Amniotic epithelial cell (primary cell): Measurements from ENCODE around the gene EDIL3.

Experiments
- DNase-seq: peaks from one replicate; pipeline ENCODE4 v3.0.0-alpha.2; 2010; ENCODE audit warnings: low read depth

Gene EDIL3

GRCh38 chr5:84384604-84385575, at the start of gene EDIL3:
Gene EDIL3 (minus strand): TSS chr5:84384880. CDS start chr5:84384374, 506 bp downstream.
- DNase-seq: peak; percentile 57

- peak; percentile 82 for DNase-seq
These were observed 48.8 kb upstream of the EDIL3 start for GRCh38 chr5:84433461-84433860.

GRCh38 chr5:84430863-84431663, 46.4 kb upstream of the EDIL3 start:
- DNase-seq: no peak

GRCh38 chr5:84430079-84430478, 45.4 kb upstream of the EDIL3 start:
- DNase-seq: no peak

- peak; percentile 87 for DNase-seq
These were observed 40.7 kb upstream of the EDIL3 start for GRCh38 chr5:84425365-84425881.

- no peak for DNase-seq
These were observed 35.1 kb upstream of the EDIL3 start for GRCh38 chr5:84419742-84420141.

- peak; percentile 43 for DNase-seq
These were observed 27.3 kb upstream of the EDIL3 start for GRCh38 chr5:84411832-84412605.

GRCh38 chr5:84406111-84406510, 21.4 kb upstream of the EDIL3 start:
- DNase-seq: no peak

GRCh38 chr5:84403773-84404172, 19.1 kb upstream of the EDIL3 start:
- DNase-seq: peak; percentile 98

GRCh38 chr5:84397385-84397784, 12.7 kb upstream of the EDIL3 start:
- DNase-seq: no peak

GRCh38 chr5:84393969-84394368, 9.3 kb upstream of the EDIL3 start:
- peak; percentile 81 for DNase-seq

- DNase-seq: no peak
These were observed 8.2 kb upstream of the EDIL3 start for GRCh38 chr5:84392836-84393235.

GRCh38 chr5:84385705-84386104, 1.0 kb upstream of the EDIL3 start:
- no peak for DNase-seq

GRCh38 chr5:84383816-84384603, 670 bp downstream of the EDIL3 start:
- peak; percentile 64 for DNase-seq

GRCh38 chr5:84383296-84383815, 1.3 kb downstream of the EDIL3 start:
- no peak for DNase-seq

- DNase-seq: peak; percentile 71
These were observed 2.1 kb downstream of the EDIL3 start for GRCh38 chr5:84382363-84383295.

GRCh38 chr5:84381502-84382362, 2.9 kb downstream of the EDIL3 start:
- no peak for DNase-seq

GRCh38 chr5:84379749-84380148, 4.9 kb downstream of the EDIL3 start:
- DNase-seq: no peak

GRCh38 chr5:84378961-84379360, 5.7 kb downstream of the EDIL3 start:
- DNase-seq: peak; percentile 59
